Fibroblast of skin of left quadriceps (primary cell): ENCODE results near the gene SGTA.

ENCODE experiments used
- DNase-seq, 2 experiments: peaks; one replicate each; pipeline ENCODE4 v3.0.0-alpha.2; 2013; ENCODE audit warnings: low read depth in 2 of 2

The SGTA gene

GRCh38 chr19:2754659-2755447 lies 28.2 kb downstream of the SGTA start:
- DNase-seq = no peak

DNA sequence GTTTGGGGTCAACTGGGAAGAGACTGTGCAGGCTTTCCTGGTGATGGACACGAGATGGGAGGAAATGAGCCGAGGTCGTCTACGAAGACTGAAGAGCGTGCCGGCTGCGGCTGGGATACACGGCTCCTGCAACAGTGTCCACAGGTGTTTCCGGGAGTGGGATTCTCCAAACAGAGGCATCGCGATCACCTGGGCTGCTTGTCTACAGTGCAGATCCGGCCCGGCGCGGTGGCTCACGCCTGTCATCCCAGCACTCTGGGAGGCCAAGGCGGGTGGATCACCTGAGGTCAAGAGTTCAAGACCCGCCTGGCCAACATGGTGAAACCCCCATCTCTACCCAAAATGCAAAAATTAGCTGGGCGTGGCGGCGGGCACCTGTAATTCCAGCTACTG lies 31.6 kb downstream of the SGTA start:
- no peak for DNase-seq

DNA sequence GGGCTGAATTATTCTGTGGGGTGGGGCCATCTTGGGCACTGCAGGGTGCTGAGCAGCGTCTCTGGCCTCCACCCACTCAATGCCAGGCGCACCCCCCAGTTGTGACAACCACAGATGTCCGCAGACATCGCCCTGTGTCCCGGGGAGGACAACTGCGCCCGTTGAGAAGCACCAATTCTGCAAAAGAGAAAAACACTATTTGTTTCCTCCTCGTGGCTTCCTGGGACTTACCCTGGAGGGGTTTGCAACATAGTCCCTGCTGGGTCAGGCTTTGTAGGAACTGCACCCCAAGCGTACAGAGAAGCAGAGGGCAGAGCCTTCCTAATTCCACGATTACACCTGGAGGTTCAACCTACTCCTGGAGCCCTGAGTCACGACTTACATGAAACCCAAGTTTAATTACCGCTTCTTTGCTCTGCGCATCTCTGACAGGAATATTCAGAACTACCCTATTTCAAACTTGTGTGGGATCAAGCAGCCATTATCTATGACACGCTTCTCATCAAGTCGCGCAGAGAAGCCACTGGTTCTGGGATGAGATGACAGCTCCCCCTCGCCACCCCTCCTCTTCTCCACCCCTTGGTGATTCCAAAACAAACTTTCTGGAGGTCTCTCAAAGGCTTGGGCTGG lies 32.1 kb downstream of the SGTA start:
- DNase-seq = no peak

DNA sequence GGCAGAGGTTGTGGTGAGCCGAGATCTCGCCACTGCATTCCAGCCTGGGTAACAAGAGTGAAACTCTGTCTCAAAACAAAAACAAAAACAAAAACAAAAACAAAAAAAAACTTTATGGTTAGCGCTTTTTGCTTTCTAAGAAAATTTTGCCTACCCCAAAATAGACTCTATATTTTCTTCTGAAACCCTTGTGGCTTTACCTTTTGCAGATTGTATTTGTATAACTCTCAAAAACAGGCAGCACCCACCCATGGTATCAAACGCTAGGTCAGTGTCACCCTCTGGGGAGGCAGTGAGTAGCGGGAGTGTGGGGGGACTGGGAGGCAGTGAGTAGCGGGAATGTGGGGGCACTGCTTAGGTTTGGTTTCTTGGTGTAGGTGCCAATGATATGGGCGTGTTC lies 35.7 kb downstream of the SGTA start:
- no peak for DNase-seq

- no peak for DNase-seq
Measured at GRCh38 chr19:2744113-2744512, 39.0 kb downstream of the SGTA start.

DNA sequence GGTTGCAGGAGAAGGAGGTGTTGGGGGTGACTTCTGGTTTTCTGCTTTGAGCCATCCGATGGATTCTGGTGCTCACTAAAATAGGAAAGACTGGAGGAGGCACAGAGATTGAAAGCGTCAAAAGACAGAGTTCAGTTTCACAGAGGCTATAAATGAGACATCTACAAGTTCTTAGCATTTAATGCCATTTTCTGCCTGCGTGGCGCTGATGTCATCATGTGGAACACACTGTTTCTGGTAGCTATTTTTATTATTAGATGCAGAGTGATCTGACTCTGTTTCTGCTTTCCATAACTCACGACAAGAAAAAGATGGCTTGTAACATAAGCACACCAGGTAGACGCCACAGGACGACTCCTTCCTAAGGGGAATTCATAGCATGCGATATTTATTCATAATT lies 40.0 kb downstream of the SGTA start:
- no peak for DNase-seq

DNA sequence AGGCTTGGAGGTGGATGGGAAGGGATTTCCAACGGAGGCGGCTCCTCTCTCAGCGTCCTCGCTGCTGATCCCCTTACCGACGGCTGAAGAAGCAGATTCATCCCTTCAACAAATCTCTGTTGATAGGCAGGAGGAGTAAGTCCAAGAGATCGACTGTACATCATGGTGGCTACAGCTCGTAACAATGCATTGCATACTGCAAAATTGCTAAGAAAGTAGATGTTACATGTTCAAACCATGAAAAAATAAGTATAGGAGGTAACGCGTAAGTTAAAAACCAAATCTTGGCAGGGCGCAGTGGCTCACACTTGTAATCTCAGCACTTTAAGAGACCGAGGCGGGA lies 42.8 kb downstream of the SGTA start:
- no peak for DNase-seq

- DNase-seq = peak; percentile 98
Measured at GRCh38 chr19:2739602-2740313, 43.3 kb downstream of the SGTA start, which contains the start of gene SLC39A3. Gene SLC39A3, minus strand, starts transcription at chr19:2740017. Its CDS starts 2,760 bp downstream, at chr19:2737257.

DNA sequence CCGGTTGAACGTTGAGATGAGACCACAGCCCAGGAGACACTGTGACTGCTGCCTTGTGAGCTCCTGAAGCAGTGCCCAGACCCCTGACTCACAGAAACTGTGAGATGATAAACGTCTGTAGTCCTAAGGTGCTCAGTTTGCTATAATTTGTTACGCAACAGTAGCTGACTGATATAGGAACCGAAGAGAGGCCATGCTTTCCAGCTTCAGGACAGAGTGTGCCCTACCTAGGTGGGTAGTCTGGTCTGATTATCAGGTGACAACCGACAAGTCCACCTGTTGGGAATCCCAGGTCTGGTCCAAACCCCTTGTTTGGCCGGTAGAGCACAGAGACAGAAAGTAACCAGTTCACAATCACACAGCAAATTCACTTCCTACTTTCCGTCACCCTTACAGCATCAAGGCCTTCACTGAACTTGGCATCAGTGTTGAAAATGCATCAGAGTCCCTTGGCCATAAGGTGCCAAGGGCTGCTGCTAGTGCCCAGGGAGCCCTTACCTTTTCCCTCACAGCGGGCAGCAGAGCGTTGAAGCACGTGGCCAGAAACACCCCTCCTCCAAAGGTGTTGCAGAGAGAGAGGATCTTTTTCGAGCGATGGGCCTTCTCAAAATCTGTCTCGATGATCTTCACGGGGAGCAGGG lies 46.4 kb downstream of the SGTA start:
- DNase-seq = no peak

- no peak for DNase-seq
Measured at GRCh38 chr19:2735374-2735773, 47.7 kb downstream of the SGTA start.

- no peak for DNase-seq
Measured at GRCh38 chr19:2734589-2735288, 48.3 kb downstream of the SGTA start.

- no peak for DNase-seq
Measured at GRCh38 chr19:2733930-2734588, 49.0 kb downstream of the SGTA start.

DNA sequence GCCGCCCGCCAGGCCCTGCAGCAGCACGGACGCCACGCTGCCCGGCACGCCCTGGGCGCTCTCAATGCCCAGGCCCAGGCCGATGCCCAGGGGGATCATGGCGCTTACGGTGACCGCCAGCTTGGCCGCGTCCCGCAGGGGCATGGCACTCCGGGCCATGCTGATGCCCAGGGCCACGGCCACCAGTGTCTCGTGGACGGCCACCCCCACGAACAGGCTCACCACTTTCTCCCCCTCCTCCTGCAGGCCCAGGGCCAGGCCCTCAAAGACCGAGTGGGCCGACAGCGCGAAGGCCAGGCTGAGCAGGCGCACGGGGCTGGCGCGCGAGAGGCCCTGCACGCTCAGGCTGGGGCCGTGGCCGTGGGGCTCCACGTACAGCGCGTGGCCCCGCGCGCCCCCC lies 50.2 kb downstream of the SGTA start:
- no peak for DNase-seq

DNA sequence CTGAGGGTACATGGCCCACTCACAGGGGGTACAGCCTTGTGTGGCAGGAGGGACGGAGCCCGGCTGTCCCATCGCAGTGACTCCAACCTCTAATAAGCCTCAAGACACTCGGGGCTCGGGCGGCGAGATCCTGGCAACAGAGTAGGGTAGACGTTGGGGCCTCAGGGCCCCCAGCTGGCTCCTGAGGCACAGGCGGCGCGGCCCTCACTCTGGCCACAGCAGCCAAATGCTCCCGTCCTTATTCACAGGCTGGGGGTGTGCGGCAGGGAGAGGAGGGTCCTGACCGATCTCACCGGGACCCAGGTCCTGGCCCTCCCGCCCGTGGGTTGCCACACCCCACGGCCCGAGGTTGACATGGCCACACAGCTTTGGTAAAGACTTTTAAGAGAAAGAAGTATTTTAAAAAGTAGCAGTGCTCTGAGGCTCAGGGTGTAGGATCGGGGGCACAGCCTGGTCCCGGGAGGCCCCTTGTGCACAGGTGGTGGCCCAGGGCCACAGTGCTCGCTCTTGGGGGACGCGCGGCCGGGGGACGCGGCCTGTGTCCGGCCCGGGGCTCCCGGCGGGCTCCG lies 50.8 kb downstream of the SGTA start:
- no peak for DNase-seq

- DNase-seq = no peak
Measured at GRCh38 chr19:2731181-2731995, 51.7 kb downstream of the SGTA start.

DNA sequence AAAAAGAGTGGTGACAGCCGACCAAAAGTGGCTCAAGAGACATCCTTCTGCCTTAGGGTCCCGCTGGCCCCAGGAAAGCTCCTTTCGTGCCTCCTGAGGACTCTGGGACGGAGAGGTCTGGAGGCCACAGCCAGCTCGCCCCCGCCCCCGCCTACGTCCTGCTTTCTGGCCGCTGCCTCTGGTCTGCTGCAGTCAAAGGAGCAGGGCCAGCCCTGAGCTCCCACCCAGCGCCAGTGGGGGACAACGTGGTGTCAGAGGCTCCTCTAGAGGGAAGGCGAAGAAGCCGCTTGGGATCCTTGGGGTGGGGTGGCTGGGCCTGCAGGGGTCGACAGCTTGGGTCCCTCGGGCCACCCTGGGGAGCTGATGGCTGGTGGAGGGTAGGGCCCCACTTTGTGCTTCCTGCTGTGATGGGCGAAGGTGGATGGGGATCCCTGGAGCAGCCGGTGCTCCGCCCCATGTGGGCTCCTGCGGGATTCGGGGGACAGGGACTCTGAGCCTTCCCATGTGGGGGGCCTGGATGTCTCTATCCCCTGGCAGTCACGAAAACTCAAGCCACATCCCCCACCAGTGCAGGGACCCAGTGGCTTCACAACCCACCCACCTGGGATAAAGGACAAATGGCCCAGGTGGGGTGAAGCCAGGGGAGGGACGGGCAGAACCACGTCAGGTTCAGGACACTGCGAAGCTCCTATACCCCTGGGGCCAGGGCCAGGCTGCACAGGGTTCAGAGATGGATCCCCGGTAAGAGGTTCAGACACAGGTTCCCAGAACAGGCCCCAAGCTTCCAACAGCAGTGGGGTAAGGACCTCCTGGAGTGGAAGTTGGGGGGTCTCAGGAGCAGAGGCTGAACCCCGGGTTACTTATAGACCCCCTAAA lies 52.9 kb downstream of the SGTA start:
- no peak for DNase-seq

- DNase-seq = no peak
Measured at GRCh38 chr19:2728783-2729387, 54.2 kb downstream of the SGTA start.

DNA sequence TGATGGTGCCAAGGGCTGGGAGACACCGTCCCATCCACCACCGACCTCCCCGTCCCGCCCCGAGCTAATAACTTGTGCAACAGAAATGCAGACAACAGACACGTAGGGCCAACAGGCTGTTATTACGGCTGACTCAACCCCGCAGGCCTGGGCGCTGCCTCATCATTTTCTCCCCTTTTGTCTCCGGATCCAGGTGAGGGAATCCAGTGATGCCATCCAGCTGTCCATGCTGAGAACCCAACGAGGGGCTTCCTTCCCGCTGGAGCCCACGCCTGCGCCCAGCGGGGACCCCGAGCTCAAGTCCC lies 55.5 kb downstream of the SGTA start:
- no peak for DNase-seq
